Measurements from ENCODE around the gene ATP5F1D.

ATP5F1D gene

GRCh38 chr19:1271528-1272422, 30.2 kb downstream of the ATP5F1D start:
- DNase-seq, result no peak

GRCh38 chr19:1272423-1273262, 31.1 kb downstream of the ATP5F1D start:
- no peak for DNase-seq

GRCh38 chr19:1273263-1274041, 31.9 kb downstream of the ATP5F1D start:
- DNase-seq, result no peak

GRCh38 chr19:1274081-1274851, 32.7 kb downstream of the ATP5F1D start:
- no peak for DNase-seq

- DNase-seq, result no peak
Observed at GRCh38 chr19:1274852-1275259, 33.3 kb downstream of the ATP5F1D start.

- DNase-seq, result peak; percentile 96 to 97
Observed at GRCh38 chr19:1275260-1275975, 33.9 kb downstream of the ATP5F1D start, which contains the start of gene FAM174C. FAM174C (plus strand) TSS chr19:1275530; CDS start chr19:1275550, 20 bp downstream.

- no peak for DNase-seq
Observed at GRCh38 chr19:1275976-1276627, 34.6 kb downstream of the ATP5F1D start.

- DNase-seq, result no peak
Observed at GRCh38 chr19:1276628-1277022, 35.1 kb downstream of the ATP5F1D start.

- DNase-seq, result no peak
Observed at GRCh38 chr19:1277061-1277460, 35.5 kb downstream of the ATP5F1D start.

GRCh38 chr19:1278074-1278473, 36.5 kb downstream of the ATP5F1D start:
- DNase-seq, result no peak

- no peak for DNase-seq
Observed at GRCh38 chr19:1278713-1279660, 37.4 kb downstream of the ATP5F1D start.

- DNase-seq, result peak; percentile 80 to 84
Observed at GRCh38 chr19:1279782-1280341, 38.3 kb downstream of the ATP5F1D start.

- DNase-seq, result no peak
Observed at GRCh38 chr19:1280636-1281568, 39.4 kb downstream of the ATP5F1D start.

- no peak for DNase-seq
Observed at GRCh38 chr19:1281569-1282287, 40.2 kb downstream of the ATP5F1D start.

- DNase-seq, result no peak
Observed at GRCh38 chr19:1282588-1283206, 41.1 kb downstream of the ATP5F1D start.

GRCh38 chr19:1283207-1283916, 41.8 kb downstream of the ATP5F1D start:
- DNase-seq, result no peak
